ENCODE measurements around the gene P4HTM.

The P4HTM gene

GRCh38 chr3:48997714-48998637 lies 7.9 kb downstream of the P4HTM start:
- POLR2A ChIA-PET: interaction anchor here (1.3 kb wide), 1 partner anchor 9 kb away, joined by 3 read pairs; the partner anchor contains the start of gene WDR6
- no peak for DNase-seq (ENCODE audit: extremely low spot score)
- no peak for TF ChIP-seq CTCF (IDR thresholded peaks at IDR 0.05; ENCODE audit: control extremely low read depth, extremely low read depth, low read depth, missing control alignments)
- CTCF ChIA-PET: interaction anchor here (0.7 to 2.0 kb wide), 4 partner anchors 10 to 22 kb away, joined by 3 to 16 read pairs (median 3); partner anchors contain the start of gene WDR6

DNA sequence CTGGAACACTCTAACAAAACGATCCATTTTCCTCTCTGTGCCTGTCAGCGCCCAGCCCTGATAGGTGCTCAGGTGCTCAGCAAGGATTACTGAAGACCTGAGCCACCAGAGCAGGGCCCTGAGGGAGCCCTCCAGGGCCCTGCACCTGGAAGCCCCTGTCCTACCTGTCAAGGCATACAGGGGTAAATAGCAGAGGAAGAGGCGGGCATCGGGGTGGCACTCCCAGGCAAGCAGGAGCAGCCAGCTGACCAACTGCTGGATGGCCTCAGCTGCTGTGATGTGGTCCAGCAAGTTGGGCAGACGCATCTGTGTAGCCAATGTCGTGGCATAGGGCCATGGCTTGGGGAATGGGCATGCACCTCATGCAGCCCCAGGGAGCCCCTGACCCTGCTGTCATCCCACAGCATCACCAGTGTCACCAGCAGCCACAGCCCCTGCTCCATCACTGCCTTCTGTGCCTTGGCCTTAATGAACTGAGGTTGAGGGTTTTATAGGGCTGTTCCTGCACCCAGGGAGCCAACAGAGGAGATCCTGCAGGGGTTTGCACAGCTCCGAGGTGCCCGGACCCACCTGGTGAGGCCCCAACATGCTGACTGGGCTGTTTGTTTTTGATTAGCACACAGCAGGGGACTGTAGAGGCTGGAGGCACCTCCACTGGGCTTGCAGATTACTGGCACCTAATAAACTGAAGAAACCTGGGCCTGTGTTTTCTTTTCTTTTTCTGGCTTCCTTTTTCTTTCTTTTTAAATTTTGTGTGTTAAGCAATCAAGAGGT lies 9.2 kb downstream of the P4HTM start:
- TF ChIP-seq CTCF (IDR thresholded peaks at IDR 0.05; ENCODE audit: control extremely low read depth, extremely low read depth, low read depth, missing control alignments): no peak
- ChIA-PET POLR2A (no interaction called here), CTCF (interaction anchor here (0.7 to 1.6 kb wide), 2 partner anchors 10 to 12 kb away, joined by 3 to 4 read pairs; partner anchors contain the start of gene P4HTM)
- DNase-seq (ENCODE audit: extremely low spot score): no peak

DNA sequence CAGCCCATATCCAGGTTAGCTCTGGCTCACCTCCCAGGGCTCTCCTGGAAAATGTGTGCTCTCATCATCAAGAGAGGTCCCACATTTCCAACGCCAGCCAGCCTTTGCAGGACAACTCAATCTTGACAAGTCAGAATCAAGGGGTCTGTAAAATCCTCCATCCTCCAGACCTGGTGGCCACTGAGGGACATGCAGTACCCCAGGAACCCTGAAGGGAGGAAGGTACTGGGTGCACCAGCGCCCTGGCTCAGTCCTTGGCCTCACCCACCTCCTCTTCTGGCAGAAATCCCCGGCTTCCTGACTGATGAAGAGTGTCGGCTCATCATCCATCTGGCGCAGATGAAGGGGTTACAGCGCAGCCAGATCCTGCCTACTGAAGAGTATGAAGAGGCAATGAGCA lies 11.1 kb downstream of the P4HTM start:
- DNase-seq (ENCODE audit: extremely low spot score): no peak
- POLR2A ChIA-PET: no interaction called here
- CTCF ChIA-PET: interaction anchor here (1.0 kb wide), 1 partner anchor 10 kb away, joined by 3 read pairs; no protein-coding TSS in a partner anchor
- no peak for TF ChIP-seq CTCF (IDR thresholded peaks at IDR 0.05; ENCODE audit: control extremely low read depth, extremely low read depth, low read depth, missing control alignments)

DNA sequence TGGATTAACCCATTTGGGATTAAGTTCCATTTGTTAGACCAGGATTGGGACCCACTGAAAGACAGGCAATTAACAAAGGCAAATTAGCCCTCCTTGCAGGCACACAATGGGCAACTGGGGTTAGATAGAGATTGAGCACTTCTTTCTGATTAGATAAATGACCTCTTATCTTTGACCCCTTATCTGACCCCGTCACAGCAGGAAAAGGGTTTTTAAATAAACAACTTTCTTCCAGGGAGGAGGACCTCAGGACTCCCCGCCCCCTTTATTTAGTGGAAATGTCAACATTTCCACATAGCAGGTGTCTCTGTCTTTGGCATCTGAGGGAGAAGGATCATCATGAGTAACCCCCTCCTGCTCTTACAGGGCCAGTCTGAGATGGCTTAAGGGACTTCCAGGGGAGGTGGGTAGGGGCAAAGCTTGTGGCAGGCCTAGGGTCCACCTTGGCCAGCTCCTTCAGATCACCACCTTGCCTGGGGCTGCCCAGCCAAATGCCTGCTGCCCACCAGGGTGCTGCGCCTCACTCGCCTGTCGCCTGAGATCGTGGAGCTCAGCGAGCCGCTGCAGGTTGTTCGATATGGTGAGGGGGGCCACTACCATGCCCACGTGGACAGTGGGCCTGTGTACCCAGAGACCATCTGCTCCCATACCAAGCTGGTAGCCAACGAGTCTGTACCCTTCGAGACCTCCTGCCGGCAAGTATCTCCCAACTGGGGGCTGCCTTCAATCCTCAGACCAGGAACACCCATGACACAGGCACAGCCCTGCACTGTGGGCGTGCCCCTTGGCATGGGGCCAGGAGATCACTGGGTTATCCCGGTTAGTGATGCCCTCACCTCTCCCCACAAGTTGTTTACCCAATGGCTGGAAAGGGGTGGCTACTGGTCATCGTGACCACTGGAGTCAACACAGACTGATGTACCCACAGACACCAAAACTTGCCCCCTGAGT lies 14.6 kb downstream of the P4HTM start:
- ChIA-PET POLR2A (interaction anchor here (6.5 kb wide), 1 partner anchor 16 kb away, joined by 50 read pairs; the partner anchor contains the start of gene NDUFAF3), CTCF (interaction anchor here (1.9 to 11.8 kb wide), 4 partner anchors 9 to 27 kb away, joined by 6 to 131 read pairs (median 34); partner anchors contain the start of genes DALRD3, NDUFAF3 and P4HTM)
- no peak for DNase-seq (ENCODE audit: extremely low spot score)
- TF ChIP-seq CTCF (IDR thresholded peaks at IDR 0.05; ENCODE audit: control extremely low read depth, extremely low read depth, low read depth, missing control alignments): no peak

DNA sequence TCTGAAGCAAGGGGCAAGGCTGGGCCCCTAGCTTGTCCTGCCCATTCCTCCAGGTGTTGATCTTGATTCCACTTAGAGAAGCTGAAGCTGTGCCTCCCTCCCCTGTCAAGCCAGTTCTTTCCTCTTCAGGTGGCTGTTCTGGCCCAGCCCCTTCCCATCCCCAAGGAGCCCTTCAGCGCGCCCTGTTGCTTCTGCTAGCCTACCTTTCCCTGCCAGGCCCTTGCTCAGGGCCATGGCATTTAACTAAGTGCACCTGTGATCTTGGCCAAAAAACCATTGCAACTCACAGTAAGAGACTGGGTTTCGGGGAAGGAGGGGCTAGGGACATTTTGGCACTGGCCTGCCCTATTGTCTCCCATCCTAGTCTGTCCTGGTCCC lies 15.3 kb downstream of the P4HTM start:
- DNase-seq (ENCODE audit: extremely low spot score): no peak
- ChIA-PET POLR2A (interaction anchor here (6.5 kb wide), 1 partner anchor 16 kb away, joined by 50 read pairs; the partner anchor contains the start of gene NDUFAF3), CTCF (interaction anchor here (1.9 to 11.8 kb wide), 4 partner anchors 8 to 27 kb away, joined by 6 to 131 read pairs (median 34); partner anchors contain the start of genes DALRD3, NDUFAF3 and P4HTM)
- no peak for TF ChIP-seq CTCF (IDR thresholded peaks at IDR 0.05; ENCODE audit: control extremely low read depth, extremely low read depth, low read depth, missing control alignments)

All from GM10248 (cell line).